Measurements from ENCODE around the gene FAM107B.

Gene FAM107B

DNA sequence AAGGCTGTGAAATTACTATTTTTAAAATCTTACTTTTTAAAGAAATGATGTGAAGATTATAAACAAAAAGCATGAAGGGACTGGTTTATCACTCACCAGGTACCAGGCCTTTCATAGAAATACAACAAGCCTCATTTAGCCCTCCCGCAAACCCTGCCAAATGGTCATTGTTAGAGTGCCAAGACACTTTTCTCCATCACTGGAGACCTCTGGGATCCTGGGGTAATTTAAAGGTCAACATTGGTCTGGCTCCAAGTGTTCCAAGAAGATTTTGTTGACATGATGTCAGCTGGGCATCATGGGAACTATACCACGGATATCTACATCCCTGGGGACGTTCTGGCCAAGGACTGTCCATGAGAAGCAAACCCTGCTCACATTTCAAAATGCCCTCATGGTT lies 306.0 kb downstream of the FAM107B start:
- TF ChIP-seq POLR2AphosphoS5 (IDR thresholded peaks at IDR 0.05; ENCODE audit: low read depth, low read length) (no peak), SIN3A (IDR thresholded peaks at IDR 0.05; ENCODE audit: borderline replicate concordance, insufficient read depth, low read length) (no peak), TAF1 (IDR thresholded peaks at IDR 0.05; ENCODE audit: borderline replicate concordance, insufficient read depth, low read length) (no peak), FOXP2 (optimal IDR thresholded peaks at IDR 0.05; ENCODE audit: borderline replicate concordance, extremely low read depth, extremely low read length, insufficient read depth) (no peak)
- TF ChIP-seq, protein P1, sequence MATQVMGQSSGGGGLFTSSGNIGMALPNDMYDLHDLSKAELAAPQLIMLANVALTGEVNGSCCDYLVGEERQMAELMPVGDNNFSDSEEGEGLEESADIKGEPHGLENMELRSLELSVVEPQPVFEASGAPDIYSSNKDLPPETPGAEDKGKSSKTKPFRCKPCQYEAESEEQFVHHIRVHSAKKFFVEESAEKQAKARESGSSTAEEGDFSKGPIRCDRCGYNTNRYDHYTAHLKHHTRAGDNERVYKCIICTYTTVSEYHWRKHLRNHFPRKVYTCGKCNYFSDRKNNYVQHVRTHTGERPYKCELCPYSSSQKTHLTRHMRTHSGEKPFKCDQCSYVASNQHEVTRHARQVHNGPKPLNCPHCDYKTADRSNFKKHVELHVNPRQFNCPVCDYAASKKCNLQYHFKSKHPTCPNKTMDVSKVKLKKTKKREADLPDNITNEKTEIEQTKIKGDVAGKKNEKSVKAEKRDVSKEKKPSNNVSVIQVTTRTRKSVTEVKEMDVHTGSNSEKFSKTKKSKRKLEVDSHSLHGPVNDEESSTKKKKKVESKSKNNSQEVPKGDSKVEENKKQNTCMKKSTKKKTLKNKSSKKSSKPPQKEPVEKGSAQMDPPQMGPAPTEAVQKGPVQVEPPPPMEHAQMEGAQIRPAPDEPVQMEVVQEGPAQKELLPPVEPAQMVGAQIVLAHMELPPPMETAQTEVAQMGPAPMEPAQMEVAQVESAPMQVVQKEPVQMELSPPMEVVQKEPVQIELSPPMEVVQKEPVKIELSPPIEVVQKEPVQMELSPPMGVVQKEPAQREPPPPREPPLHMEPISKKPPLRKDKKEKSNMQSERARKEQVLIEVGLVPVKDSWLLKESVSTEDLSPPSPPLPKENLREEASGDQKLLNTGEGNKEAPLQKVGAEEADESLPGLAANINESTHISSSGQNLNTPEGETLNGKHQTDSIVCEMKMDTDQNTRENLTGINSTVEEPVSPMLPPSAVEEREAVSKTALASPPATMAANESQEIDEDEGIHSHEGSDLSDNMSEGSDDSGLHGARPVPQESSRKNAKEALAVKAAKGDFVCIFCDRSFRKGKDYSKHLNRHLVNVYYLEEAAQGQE (IDR thresholded peaks at IDR 0.05; ENCODE audit: insufficient read depth in 1 of 2, low read depth in 2 of 2, low read length in 2 of 2): no peak

Data from PFSK-1 (cell line).